ENCODE data around the gene CYRIA. TPM values are rescaled to one million over a fixed set of nuclear protein-coding genes. Genes with fewer than 3 reads are reported as not detected.

CYRIA gene
- total and polyA plus RNA-seq, 4 donors: 1.9 to 24.9 (median 7.9) TPM

DNA sequence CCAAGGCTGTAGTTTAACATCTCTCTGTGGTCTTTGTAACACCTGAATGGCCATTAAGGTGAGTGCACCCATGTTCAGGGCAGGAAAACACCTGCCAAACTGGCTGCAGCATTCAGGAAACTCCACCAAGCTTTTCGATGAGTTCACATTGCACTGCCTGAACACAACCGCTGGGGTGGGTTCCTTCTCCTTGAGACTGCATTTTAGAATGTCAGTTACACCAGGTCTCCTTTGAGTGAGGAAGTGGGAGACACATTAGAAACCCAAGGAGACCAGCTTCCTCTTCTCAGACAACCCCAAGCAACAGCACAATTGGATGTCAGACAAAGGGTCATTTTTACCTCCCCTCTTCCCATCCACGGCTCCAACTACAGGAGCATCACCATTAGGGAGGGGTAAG, 35.2 kb downstream of the CYRIA start:
- H3K4me3 ChIP-seq (ENCODE audit: low read length in 2 of 2): no peak overlapping the region
- no peak overlapping the region for H3K27ac ChIP-seq (ENCODE audit: low read depth in 1 of 2, low read length in 2 of 2)
- H3K27me3 ChIP-seq (ENCODE audit: control insufficient read depth in 1 of 2, insufficient read depth in 2 of 2, low read length in 1 of 2): no peaks in the 10 kb centered on the region
- DNase-seq (no peak), ATAC-seq (ENCODE audit: low FRiP score) (no peak)
- 90 to 95% methylated on average over 3 of the region's 3 CpGs for WGBS, 2 donors
- no peaks in the 10 kb centered on the region for H3K4me1 ChIP-seq (ENCODE audit: control insufficient read depth in 1 of 2, insufficient read depth in 2 of 2, low read length in 2 of 2)
- intact Hi-C loops (cut with DNase I): no loop called here
- H3K36me3 ChIP-seq (ENCODE audit: control insufficient read depth in 1 of 2, insufficient read depth in 2 of 2, low read length in 1 of 2): no peaks in the 10 kb centered on the region
- H3K9me3 ChIP-seq (ENCODE audit: control insufficient read depth, low read length): no peaks in the 10 kb centered on the region

DNA sequence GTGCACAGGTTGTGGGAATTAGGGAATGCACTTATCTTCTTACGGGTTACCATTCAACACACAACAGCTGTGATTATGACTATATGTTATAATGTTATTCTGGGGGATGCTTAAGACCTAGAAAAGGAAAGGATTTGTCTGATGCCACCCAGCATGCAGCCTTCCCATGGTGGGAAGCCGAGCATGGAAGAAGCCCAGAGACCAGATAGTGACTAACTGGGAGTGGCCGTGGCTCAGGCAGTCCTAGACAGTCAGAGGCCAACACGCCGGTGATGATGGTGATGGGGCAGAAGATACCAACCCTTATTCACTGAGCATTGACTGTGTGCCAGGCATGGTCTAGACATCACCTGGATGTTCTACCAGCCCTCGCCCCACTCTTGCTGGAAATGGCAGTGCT, 35.9 kb downstream of the CYRIA start:
- DNase-seq (no peak), ATAC-seq (ENCODE audit: low FRiP score) (no peak)
- Histone ChIP-seq H3K4me1 (ENCODE audit: control insufficient read depth in 1 of 2, insufficient read depth in 2 of 2, low read length in 2 of 2) (no peaks in the 10 kb centered on the region), H3K27me3 (ENCODE audit: control insufficient read depth in 1 of 2, insufficient read depth in 2 of 2, low read length in 1 of 2) (no peaks in the 10 kb centered on the region), H3K27ac (ENCODE audit: low read depth in 1 of 2, low read length in 2 of 2) (no peak overlapping the region), H3K36me3 (ENCODE audit: control insufficient read depth in 1 of 2, insufficient read depth in 2 of 2, low read length in 1 of 2) (no peaks in the 10 kb centered on the region), H3K9me3 (ENCODE audit: control insufficient read depth, low read length) (no peaks in the 10 kb centered on the region), H3K4me3 (ENCODE audit: low read length in 2 of 2) (no peak overlapping the region)
- WGBS, 2 donors: 97 to 98% methylated on average over 6 of the region's 6 CpGs
- intact Hi-C loops (cut with DNase I): no loop called here

DNA sequence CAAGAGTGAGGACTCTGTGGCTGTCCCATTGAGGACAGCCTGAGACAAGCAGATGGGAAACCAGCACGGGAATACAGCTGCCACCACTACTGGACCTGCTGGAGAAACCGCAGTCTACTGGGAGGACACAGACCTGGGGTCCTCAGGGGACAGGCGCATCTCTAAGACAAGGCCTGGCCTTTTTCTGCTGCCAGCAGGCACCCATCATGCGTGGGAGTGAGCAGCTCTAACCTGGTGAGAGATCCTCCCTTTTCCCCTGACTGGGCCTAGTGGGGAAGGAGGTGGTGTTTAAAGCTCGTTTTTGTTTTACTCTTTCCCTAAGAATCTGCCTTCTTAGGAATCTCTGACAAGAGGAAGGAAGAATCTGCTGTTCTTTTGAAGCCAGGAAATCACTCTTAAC, 36.6 kb downstream of the CYRIA start:
- no peaks in the 10 kb centered on the region for H3K9me3 ChIP-seq (ENCODE audit: control insufficient read depth, low read length)
- DNase-seq (no peak), ATAC-seq (ENCODE audit: low FRiP score) (no peak)
- no peaks in the 10 kb centered on the region for H3K27me3 ChIP-seq (ENCODE audit: control insufficient read depth in 1 of 2, insufficient read depth in 2 of 2, low read length in 1 of 2)
- H3K4me1 ChIP-seq (ENCODE audit: control insufficient read depth in 1 of 2, insufficient read depth in 2 of 2, low read length in 2 of 2): no peaks in the 10 kb centered on the region
- no peaks in the 10 kb centered on the region for H3K36me3 ChIP-seq (ENCODE audit: control insufficient read depth in 1 of 2, insufficient read depth in 2 of 2, low read length in 1 of 2)
- intact Hi-C loops (cut with DNase I): no loop called here
- 91 to 92% methylated on average over 4 to 5 of the region's 5 CpGs for WGBS, 2 donors
- H3K27ac ChIP-seq (ENCODE audit: low read depth in 1 of 2, low read length in 2 of 2): no peak overlapping the region
- H3K4me3 ChIP-seq (ENCODE audit: low read length in 2 of 2): no peak overlapping the region

DNA sequence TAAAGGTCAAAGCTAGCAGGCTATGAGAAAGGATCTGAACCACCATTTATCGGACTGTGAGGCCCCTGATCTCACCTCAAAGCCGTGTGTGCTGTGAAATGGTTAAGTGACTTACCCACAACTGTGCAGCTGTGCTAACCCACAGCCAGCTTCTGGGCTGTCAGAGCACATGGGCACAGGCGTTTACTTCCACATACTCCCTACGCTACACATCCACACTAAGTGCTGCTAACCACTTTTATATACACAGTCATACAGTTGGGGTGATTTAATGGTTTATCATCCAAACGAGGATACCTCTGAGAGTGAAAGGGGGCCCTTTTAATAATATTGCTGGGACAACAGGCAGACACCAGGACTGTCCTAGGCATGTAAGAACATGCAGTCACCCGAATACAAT, 37.3 kb downstream of the CYRIA start:
- Histone ChIP-seq H3K36me3 (ENCODE audit: control insufficient read depth in 1 of 2, insufficient read depth in 2 of 2, low read length in 1 of 2) (no peaks in the 10 kb centered on the region), H3K27me3 (ENCODE audit: control insufficient read depth in 1 of 2, insufficient read depth in 2 of 2, low read length in 1 of 2) (no peaks in the 10 kb centered on the region), H3K9me3 (ENCODE audit: control insufficient read depth, low read length) (no peaks in the 10 kb centered on the region), H3K4me1 (ENCODE audit: control insufficient read depth in 1 of 2, insufficient read depth in 2 of 2, low read length in 2 of 2) (no peaks in the 10 kb centered on the region), H3K4me3 (ENCODE audit: low read length in 2 of 2) (no peak overlapping the region), H3K27ac (ENCODE audit: low read depth in 1 of 2, low read length in 2 of 2) (no peak overlapping the region)
- no peak for DNase-seq
- intact Hi-C loops (cut with DNase I): no loop called here
- ATAC-seq (ENCODE audit: low FRiP score): no peak
- WGBS, 2 donors: 89 to 91% methylated on average over 6 of the region's 6 CpGs

DNA sequence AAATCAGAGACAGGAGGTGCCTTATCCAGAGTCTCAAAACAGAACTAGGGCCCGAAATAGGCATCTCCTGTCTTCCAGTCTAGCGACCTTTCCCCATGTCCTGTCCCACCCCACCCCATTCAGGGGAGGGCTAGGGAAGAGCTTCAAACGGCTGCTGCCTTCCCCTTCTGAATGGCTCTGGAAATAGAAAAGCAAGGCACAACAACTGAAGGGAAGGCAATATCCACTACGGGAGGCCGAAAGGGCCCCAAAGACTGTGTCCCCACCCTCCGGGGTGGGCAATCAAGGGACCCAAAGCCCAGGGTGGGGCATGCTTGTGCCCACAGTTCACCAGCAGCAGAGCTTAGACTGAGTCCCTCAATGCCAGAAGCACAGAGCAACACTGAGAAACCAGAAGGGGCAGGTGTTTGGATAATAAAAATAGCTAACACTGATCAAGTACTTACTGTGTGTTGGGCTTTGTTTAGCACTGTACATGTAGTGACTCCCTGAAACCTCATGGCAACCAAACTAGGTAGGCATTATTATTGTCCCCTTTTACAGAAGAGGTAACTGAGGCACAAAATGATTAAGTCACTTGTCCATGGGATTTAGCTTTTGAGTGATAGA, 38.5 kb downstream of the CYRIA start:
- H3K9me3 ChIP-seq (ENCODE audit: control insufficient read depth, low read length): no peaks in the 10 kb centered on the region
- no peak overlapping the region for H3K27ac ChIP-seq (ENCODE audit: low read depth in 1 of 2, low read length in 2 of 2)
- H3K4me1 ChIP-seq (ENCODE audit: control insufficient read depth in 1 of 2, insufficient read depth in 2 of 2, low read length in 2 of 2): no peaks in the 10 kb centered on the region
- WGBS, 2 donors: 91 to 93% methylated on average over 6 of the region's 6 CpGs
- no peak for DNase-seq
- H3K4me3 ChIP-seq (ENCODE audit: low read length in 2 of 2): no peak overlapping the region
- no peak for ATAC-seq (ENCODE audit: low FRiP score)
- peaks cover 0 to under 1% of the 10 kb centered on the region in 2 donors for H3K36me3 ChIP-seq (ENCODE audit: control insufficient read depth in 1 of 2, insufficient read depth in 2 of 2, low read length in 1 of 2)
- no peaks in the 10 kb centered on the region for H3K27me3 ChIP-seq (ENCODE audit: control insufficient read depth in 1 of 2, insufficient read depth in 2 of 2, low read length in 1 of 2)
- intact Hi-C loops (cut with DNase I): no loop called here

DNA sequence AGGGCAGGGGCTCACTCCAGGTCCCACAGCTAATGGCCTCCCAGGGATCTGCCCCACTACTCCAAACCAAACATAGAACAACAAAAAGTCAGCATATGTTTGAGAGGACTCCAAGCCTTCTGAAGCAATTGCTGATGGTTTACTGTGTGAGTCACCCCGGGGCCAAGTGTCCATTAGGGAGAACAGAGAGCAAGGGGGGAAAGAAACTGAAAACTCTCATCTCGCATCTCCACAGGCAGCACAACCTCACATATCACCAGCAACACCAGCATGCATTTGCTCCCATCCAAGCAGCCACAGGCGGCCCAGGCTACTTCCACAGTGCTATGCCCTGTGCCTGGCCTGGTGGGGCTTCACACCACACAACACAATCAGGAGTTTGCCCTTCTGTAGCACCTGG, 39.1 kb downstream of the CYRIA start:
- WGBS, 2 donors: 85 to 89% methylated on average over 3 of the region's 3 CpGs

DNA sequence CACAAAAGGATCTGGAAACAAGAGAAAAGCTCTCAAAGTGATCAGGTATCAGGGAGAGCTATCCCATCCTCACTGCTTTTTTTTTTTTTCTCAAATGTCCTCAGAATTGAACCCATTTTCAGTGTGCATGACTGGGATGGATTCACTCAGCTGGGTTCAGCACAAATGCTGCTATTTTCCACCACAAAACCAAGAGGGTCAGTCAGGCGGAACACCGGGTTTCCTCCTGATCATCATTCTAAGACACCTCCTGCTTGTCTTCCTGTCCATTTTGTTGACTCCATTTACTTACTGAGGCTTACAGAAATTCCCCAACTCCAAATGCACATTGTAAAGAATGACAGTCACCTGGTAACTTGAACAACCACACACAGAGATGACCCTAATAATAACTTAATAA, 39.9 kb downstream of the CYRIA start:
- 94 to 100% methylated on average over 2 of the region's 2 CpGs for WGBS, 2 donors
- no peak overlapping the region for H3K4me3 ChIP-seq (ENCODE audit: low read length in 2 of 2)
- intact Hi-C loops (cut with DNase I): no loop called here
- no peak for ATAC-seq (ENCODE audit: low FRiP score)
- no peaks in the 10 kb centered on the region for H3K27me3 ChIP-seq (ENCODE audit: control insufficient read depth in 1 of 2, insufficient read depth in 2 of 2, low read length in 1 of 2)
- H3K27ac ChIP-seq (ENCODE audit: low read depth in 1 of 2, low read length in 2 of 2): no peak overlapping the region
- no peaks in the 10 kb centered on the region for H3K9me3 ChIP-seq (ENCODE audit: control insufficient read depth, low read length)
- no peak for DNase-seq
- no peaks in the 10 kb centered on the region for H3K4me1 ChIP-seq (ENCODE audit: control insufficient read depth in 1 of 2, insufficient read depth in 2 of 2, low read length in 2 of 2)
- peaks cover 0 to 3% of the 10 kb centered on the region in 2 donors for H3K36me3 ChIP-seq (ENCODE audit: control insufficient read depth in 1 of 2, insufficient read depth in 2 of 2, low read length in 1 of 2)

More for the DNA sequence above, 39.1 kb downstream of the CYRIA start:
- no peaks in the 10 kb centered on the region for H3K9me3 ChIP-seq (ENCODE audit: control insufficient read depth, low read length)
- H3K27ac ChIP-seq (ENCODE audit: low read depth in 1 of 2, low read length in 2 of 2): no peak overlapping the region
- H3K4me1 ChIP-seq (ENCODE audit: control insufficient read depth in 1 of 2, insufficient read depth in 2 of 2, low read length in 2 of 2): no peaks in the 10 kb centered on the region
- ATAC-seq (ENCODE audit: low FRiP score) (peak; percentile 15), DNase-seq (no peak)
- intact Hi-C loops (cut with DNase I): no loop called here
- no peaks in the 10 kb centered on the region for H3K27me3 ChIP-seq (ENCODE audit: control insufficient read depth in 1 of 2, insufficient read depth in 2 of 2, low read length in 1 of 2)
- H3K4me3 ChIP-seq (ENCODE audit: low read length in 2 of 2): no peak overlapping the region
- peaks cover 0 to 3% of the 10 kb centered on the region in 2 donors for H3K36me3 ChIP-seq (ENCODE audit: control insufficient read depth in 1 of 2, insufficient read depth in 2 of 2, low read length in 1 of 2)

DNA sequence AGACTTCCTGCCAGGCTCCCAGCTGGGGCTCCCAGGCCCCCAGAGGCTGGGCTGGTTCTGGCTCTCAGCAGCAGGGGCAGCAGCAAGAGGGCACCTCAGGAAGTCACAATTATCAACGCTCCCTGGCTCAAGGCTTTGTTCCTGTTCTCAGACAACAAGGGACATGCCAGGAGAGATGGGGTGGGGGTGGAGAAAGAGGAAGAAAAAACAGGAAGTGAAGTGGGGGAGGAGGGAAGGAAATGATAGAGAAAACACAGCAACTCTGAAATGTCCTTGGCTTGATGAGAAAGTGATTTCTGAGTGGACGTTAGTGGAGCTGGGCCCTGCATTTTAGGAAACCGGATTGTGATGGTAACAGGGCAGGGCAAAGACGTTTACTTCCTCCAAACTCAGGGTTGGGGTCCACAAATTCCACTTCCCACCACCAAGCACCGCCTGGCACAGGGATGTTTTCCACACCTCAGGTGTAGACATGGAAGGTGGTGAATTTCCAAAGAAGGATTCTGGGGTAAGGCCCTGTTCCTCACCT, 40.4 kb downstream of the CYRIA start:
- DNase-seq: peak in 1 of 2 donors; percentile 62

DNA sequence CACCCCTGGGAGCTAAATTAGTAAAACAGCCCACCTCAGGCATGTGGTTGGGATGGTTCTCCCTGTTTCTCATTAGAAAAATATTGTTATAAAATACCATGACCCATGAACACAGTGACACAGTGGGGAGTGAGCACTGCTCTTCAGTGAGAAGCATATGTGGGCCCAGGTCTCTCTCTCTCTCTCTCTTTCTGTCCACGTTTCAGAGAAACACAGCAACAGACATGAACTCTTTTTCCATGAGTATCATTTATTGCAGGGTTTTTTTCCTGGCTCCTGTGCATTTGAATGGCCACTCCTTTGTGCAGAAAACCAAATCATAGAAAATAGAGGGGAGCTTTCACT, 41.2 kb downstream of the CYRIA start:
- Histone ChIP-seq H3K27me3 (ENCODE audit: control insufficient read depth in 1 of 2, insufficient read depth in 2 of 2, low read length in 1 of 2) (no peaks in the 10 kb centered on the region), H3K9me3 (ENCODE audit: control insufficient read depth, low read length) (no peaks in the 10 kb centered on the region), H3K4me1 (ENCODE audit: control insufficient read depth in 1 of 2, insufficient read depth in 2 of 2, low read length in 2 of 2) (no peaks in the 10 kb centered on the region), H3K36me3 (ENCODE audit: control insufficient read depth in 1 of 2, insufficient read depth in 2 of 2, low read length in 1 of 2) (peaks cover 0 to 3% of the 10 kb centered on the region in 2 donors), H3K4me3 (ENCODE audit: low read length in 2 of 2) (no peak overlapping the region), H3K27ac (ENCODE audit: low read depth in 1 of 2, low read length in 2 of 2) (no peak overlapping the region)
- 67 to 95% methylated on average over 1 of the region's 1 CpG for WGBS, 2 donors
- ATAC-seq (ENCODE audit: low FRiP score) (no peak), DNase-seq (no peak)
- intact Hi-C loops (cut with DNase I): no loop called here

More for the DNA sequence above, 40.4 kb downstream of the CYRIA start:
- peak; percentile 34 for ATAC-seq (ENCODE audit: low FRiP score)
- no peaks in the 10 kb centered on the region for H3K4me1 ChIP-seq (ENCODE audit: control insufficient read depth in 1 of 2, insufficient read depth in 2 of 2, low read length in 2 of 2)
- 83 to 84% methylated on average over 5 of the region's 5 CpGs for WGBS, 2 donors
- H3K27ac ChIP-seq (ENCODE audit: low read depth in 1 of 2, low read length in 2 of 2): no peak overlapping the region
- H3K27me3 ChIP-seq (ENCODE audit: control insufficient read depth in 1 of 2, insufficient read depth in 2 of 2, low read length in 1 of 2): no peaks in the 10 kb centered on the region
- no peak overlapping the region for H3K4me3 ChIP-seq (ENCODE audit: low read length in 2 of 2)
- peaks cover 0 to 3% of the 10 kb centered on the region in 2 donors for H3K36me3 ChIP-seq (ENCODE audit: control insufficient read depth in 1 of 2, insufficient read depth in 2 of 2, low read length in 1 of 2)
- no peaks in the 10 kb centered on the region for H3K9me3 ChIP-seq (ENCODE audit: control insufficient read depth, low read length)
- intact Hi-C loops (cut with DNase I): no loop called here

Data from aorta (tissue), 5 donors.